ENCODE data around the gene TMEM229A.
"Not testable (repeated sequence)": the region's sequence is repeated elsewhere in the genome, so short reads cannot be mapped to it uniquely, and the experiment has no call there.

The TMEM229A gene

GRCh38 chr7:124033095-124033806, 384 bp upstream of the TMEM229A start:
- no peak for DNase-seq (ENCODE audit: low read depth)

DNA sequence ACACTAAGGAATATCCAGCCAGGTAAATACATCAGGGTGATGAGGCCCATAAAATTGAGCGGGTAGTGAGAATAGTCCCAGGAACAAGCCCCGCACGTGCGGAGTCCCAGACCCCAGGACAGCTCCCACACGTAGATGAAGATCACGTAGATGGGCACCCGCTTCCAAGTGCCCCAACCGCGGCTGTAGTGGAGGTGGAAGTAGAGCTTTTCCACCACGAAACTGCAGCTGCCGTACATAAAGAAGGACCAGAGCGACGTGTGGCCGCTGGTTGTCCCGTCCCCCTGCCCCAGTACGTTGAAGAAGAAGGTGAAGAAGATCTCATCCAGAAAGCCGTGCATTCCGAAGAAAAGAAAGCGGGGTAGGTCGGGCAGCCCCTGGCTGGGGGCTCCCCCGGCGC, 948 bp downstream of the TMEM229A start:
- no peak for DNase-seq (ENCODE audit: low read depth)

DNA sequence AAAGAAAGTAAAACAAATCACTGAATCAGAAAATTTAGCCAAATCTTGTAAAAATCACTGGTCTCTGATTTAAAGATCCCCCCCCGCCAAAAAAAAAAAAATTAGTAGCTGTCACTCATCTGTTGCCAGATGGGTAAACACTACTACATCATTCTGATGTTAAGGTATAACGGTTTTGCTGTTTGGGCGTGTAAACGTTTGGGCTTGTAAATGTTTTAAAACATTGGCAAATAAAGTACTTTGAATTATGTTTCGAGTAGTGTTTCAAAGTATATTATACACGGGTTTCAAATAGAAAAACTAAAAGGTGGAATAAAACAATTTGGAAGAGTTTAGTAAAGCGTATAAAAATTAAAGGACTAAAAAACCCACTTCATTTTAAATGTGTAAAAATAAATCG, 1.5 kb downstream of the TMEM229A start:
- no peak for DNase-seq (ENCODE audit: low read depth)

GRCh38 chr7:124030964-124031363, 1.9 kb downstream of the TMEM229A start:
- no peak for DNase-seq (ENCODE audit: low read depth)

DNA sequence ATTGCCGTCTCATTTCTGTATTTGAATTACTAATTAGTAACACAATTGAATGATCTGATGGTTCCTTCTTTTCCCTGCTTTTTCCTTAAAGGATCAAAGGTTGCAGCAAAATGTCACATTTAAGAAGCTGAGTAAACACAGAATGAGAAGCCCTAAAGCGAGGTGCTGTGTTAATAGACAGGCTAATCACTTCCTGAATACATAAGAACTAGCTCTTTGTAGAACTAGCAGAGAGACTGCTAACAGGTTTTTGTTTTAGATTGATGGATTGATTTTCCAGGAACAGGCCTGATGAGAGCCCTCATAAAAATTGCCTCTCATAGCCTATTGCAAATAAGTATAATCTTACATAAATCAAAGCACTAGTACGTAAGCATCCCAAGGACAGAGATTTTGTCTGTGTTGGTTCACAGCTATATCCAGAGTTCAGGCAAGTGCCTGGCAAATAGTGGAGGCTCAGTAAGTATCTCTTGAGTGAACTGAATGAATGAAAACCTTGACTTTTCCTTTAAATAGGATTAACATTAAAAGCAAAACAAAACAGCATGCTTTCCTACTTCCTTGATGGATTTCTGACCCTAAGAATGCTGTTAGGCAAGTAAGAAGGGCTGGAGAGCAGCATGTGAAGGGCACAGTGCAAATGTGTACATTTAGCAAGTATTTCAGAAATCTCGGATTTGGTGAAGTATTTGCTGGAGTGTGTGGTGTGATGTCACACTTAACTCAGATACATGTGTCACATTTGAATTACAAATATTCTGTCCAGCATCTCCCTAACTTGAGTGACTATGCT, 3.3 kb downstream of the TMEM229A start:
- DNase-seq (ENCODE audit: low read depth) = no peak

GRCh38 chr7:124027236-124027635, 5.6 kb downstream of the TMEM229A start:
- DNase-seq (ENCODE audit: low read depth) = no peak

GRCh38 chr7:124024329-124024728, 8.5 kb downstream of the TMEM229A start:
- DNase-seq (ENCODE audit: low read depth) = not testable (repeated sequence)

DNA sequence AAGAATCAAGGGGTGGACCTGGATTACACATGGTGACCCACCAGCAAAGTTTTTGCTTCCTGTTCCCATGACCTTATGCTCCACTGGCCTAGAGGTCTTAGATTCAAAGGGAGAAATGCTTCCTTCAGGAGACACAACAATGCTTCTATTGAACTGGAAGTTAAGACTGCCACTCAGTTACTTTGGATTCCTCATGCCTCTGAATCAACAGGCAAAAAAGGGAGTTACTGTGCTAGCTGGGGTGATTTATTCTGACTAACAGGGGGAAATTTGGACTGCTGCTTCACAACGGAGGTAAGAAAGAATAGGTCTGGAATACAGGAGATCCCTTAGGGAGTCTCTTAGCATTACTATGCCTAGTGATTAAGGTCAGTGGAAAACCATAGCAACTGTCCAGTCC, 10.3 kb downstream of the TMEM229A start:
- DNase-seq (ENCODE audit: low read depth) = no peak

DNA sequence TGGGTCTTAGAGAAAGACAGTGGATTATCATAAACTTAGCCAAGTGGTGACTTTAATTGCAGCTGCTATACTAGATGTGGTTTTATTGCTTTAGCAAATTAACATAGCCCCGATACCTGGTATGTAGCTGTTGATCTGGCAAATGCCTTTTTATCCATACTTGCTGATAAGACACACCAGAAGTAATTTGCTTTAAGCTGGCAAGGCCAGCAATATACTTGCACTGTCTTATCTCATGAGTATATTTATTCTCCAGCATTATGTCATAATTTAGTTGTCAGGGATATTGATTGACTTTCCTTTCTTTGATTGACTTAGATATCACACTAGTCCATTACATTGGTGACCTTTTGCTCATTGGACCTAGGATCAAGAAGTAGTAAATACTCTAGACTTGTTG, 12.8 kb downstream of the TMEM229A start:
- no peak for DNase-seq (ENCODE audit: low read depth)

DNA sequence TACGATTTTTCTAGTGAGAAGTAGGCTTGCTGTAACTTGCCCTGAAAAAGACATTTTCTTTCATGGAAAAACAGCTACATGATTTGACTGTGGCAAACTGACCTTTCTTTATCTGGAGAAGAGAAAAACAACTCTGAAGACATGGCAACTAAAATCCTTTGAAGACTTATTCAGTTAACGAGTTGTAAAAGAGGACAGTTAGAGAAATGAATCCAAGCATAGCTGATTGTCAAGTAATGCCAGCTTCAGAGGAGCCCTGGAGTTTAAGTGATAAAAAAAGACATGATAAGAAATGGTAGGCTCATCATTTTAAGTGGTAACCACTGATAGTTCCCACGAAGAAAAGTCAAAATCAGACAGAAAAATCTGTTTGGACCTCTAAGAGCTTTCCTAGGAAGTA, 19.6 kb downstream of the TMEM229A start:
- no peak for DNase-seq (ENCODE audit: low read depth)

DNA sequence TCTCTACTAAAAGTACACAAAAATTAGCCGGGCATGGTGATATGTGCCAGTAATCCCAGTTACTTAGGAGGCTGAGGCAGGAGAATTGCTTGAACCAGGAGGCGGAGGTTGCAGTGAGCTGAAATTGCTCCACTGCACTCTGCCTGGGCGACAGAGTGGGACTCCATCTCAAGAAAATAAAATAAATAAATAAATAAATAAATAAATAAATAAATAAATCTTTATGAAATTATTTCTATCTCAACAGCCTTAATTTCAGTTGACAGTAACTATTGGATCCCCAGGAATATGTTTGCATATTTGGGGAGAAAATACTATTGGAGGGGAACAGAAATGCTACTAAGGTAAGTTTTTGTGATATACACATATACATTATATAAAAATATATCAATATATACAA, 20.0 kb downstream of the TMEM229A start:
- no peak for DNase-seq (ENCODE audit: low read depth)

DNA sequence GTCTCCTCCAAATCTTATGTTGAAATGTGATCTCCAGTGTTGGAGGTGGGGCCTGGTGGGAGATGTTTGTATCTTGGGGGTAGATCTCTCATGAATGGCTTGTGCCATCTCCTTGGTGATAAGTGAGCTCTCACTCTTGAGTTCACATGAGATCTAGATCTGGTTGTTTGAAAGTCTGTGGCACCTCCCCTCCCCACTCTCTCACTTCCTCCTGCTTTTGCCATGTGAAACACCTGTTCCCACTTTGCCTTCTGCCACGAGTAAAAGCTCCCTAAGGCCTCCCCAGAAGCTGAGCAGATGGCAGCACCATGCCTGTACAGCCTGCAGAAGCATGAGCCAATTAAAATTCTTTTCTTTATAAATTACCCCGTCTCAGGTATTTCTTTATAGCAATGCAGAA, 23.5 kb downstream of the TMEM229A start:
- no peak for DNase-seq (ENCODE audit: low read depth)

DNA sequence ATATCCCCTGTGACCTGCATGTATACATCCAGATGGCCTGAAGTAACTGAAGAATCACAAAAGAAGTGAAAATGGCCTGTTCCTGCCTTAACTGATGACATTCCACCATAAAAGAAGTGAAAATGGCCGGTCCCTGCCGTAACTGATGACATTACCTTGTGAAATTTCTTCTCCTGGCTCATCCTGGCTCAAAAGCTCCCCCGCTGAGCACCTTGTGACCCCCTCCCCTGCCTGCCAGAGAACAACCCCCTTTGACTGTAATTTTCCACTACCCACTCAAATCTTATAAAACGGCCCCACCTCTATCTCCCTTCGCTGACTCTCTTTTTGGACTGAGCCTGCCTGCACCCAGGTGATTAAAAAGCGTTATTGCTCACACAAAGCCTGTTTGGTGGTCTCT, 24.6 kb downstream of the TMEM229A start:
- DNase-seq (ENCODE audit: low read depth) = not testable (repeated sequence)

GRCh38 chr7:123999703-124000102, 33.2 kb downstream of the TMEM229A start:
- DNase-seq (ENCODE audit: low read depth) = no peak

- no peak for DNase-seq (ENCODE audit: low read depth)
These were observed 33.9 kb downstream of the TMEM229A start for GRCh38 chr7:123998921-123999320.

- no peak for DNase-seq (ENCODE audit: low read depth)
These were observed 36.6 kb downstream of the TMEM229A start for GRCh38 chr7:123996327-123996625.

DNA sequence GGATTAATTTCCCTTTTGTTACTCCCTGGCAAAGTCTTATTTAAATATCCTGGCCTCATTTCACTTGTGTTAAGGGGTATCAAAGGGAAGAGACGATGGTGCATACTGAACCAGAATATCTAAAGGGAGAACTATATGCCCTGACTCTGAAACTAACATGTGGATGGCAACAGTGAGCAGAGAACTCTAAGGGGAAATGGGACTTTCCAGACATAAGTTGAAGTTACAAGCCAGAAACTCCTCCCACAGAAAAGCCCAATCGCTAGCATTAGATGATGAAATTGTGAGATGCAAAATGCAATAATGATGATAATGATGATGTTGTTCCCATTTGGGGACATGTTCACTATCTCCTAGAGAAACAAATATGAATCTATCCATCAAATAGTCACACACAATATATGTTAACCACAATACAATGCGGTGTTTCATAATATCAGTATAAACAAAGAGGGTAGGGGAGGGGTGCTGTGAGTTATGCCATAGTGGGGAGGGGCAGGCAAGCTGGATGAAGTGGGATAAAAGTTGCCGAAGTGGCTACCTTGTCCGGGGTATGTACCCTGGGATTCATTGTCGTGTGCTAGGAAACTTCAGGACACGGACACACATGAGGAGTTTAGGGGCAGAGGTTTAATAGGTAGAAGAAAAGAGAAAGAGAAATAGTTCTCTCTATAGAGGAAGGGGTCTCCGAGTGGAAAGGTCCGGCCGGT, 37.1 kb downstream of the TMEM229A start:
- no peak for DNase-seq (ENCODE audit: low read depth)

DNA sequence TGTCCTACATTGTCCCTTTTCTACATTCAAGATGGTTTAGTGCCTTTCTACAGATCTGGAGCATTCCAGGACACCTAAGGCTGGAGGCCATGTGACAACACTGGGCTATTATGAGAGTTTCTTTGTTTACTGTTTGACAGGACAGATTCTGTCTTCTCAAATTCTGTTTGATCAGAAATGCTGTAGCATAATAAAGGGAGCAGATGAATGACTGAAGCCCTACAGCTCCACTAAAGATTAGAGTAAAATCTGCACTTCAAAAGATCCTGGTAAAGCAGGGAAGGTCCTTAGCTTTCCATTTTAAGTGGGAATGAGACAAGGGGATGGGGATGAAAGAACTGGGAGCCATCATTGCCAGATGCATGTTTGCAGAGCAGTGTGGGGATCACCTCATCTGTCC, 38.4 kb downstream of the TMEM229A start:
- no peak for DNase-seq (ENCODE audit: low read depth)

- no peak for DNase-seq (ENCODE audit: low read depth)
These were observed 38.9 kb downstream of the TMEM229A start for GRCh38 chr7:123993996-123994395.

DNA sequence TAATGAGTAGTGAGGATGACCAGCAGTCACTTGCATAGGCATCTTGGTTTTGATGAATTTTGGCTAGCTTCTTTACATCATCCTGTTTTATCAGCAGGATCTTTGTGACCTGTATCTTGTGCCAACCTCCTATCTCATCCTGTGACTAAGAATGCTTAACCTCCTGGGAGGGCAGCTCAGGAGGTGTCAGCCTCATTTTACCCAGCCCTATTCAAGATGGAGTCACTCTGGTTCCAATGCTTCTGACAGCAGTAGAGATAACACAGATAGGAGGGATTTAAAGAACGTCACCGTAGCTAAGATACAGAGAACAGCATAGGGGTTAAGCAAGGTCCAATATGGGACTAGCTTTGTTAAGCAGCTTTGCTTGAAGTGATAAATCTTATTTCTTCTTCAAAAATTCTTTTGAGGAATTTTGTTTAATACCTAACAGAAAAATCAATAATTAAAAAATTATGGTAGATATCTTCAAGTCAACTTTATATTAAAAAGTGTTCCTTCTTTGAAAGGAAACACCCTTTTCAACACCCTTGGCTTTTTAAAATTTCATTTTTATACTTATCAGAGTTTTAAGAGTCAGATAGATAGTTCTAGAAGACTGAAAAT, 39.9 kb downstream of the TMEM229A start:
- no peak for DNase-seq (ENCODE audit: low read depth)

- no peak for DNase-seq (ENCODE audit: low read depth)
These were observed 45.4 kb downstream of the TMEM229A start for GRCh38 chr7:123987445-123987844.
